Activated CD4-positive, alpha-beta T cell treated with anti-CD3 and anti-CD28 coated beads, Interleukin-2, Interleukin-6, amounts not matched to agents 100 ng/mL and 50 ng/mL, durations not matched to agents 16 hours and 8 hours (primary cell): Measurements from ENCODE around the gene HDDC3.

Experiments used
- DNase-seq: peaks from one replicate; pipeline ENCODE4 v3.0.0-alpha.2; 2020

The HDDC3 gene

GRCh38 chr15:90953947-90954711, 21.8 kb upstream of the HDDC3 start:
- no peak for DNase-seq

- DNase-seq = no peak
Observed at GRCh38 chr15:90952901-90953677, 20.7 kb upstream of the HDDC3 start.

- DNase-seq = no peak
Observed at GRCh38 chr15:90950676-90951075, 18.3 kb upstream of the HDDC3 start.

- DNase-seq = no peak
Observed at GRCh38 chr15:90949979-90950675, 17.8 kb upstream of the HDDC3 start.

- no peak for DNase-seq
Observed at GRCh38 chr15:90948506-90948905, 16.2 kb upstream of the HDDC3 start.

- no peak for DNase-seq
Observed at GRCh38 chr15:90947577-90948357, 15.4 kb upstream of the HDDC3 start.

- DNase-seq = no peak
Observed at GRCh38 chr15:90946941-90947576, 14.7 kb upstream of the HDDC3 start.

- DNase-seq = no peak
Observed at GRCh38 chr15:90946538-90946937, 14.2 kb upstream of the HDDC3 start.

- DNase-seq = no peak
Observed at GRCh38 chr15:90945091-90945490, 12.7 kb upstream of the HDDC3 start.

GRCh38 chr15:90942354-90943120, 10.2 kb upstream of the HDDC3 start:
- no peak for DNase-seq

- no peak for DNase-seq
Observed at GRCh38 chr15:90941038-90941437, 8.7 kb upstream of the HDDC3 start.

GRCh38 chr15:90939756-90940155, 7.4 kb upstream of the HDDC3 start:
- DNase-seq = no peak

GRCh38 chr15:90938261-90938660, 5.9 kb upstream of the HDDC3 start:
- no peak for DNase-seq

GRCh38 chr15:90936823-90937222, 4.5 kb upstream of the HDDC3 start:
- no peak for DNase-seq

GRCh38 chr15:90934949-90935751, 2.8 kb upstream of the HDDC3 start, which contains the start of gene UNC45A:
UNC45A (plus strand) TSS chr15:90935285; CDS start chr15:90935325, 40 bp downstream.
- DNase-seq = peak; percentile 97

- DNase-seq = peak; percentile 93
Observed at GRCh38 chr15:90934256-90934948, 2.1 kb upstream of the HDDC3 start.

- no peak for DNase-seq
Observed at GRCh38 chr15:90933301-90933700, 952 bp upstream of the HDDC3 start.

GRCh38 chr15:90932660-90932991, 277 bp upstream of the HDDC3 start:
- no peak for DNase-seq

- no peak for DNase-seq
Observed at GRCh38 chr15:90931575-90931827, 848 bp downstream of the HDDC3 start.

GRCh38 chr15:90930861-90931574, 1.3 kb downstream of the HDDC3 start:
- peak; percentile 36 for DNase-seq
